Mononuclear cell (primary cell): ENCODE data around the gene CRADD. TPM values are rescaled to one million over a fixed set of nuclear protein-coding genes. Genes with fewer than 3 reads are reported as not detected.
"Not testable (repeated sequence)": the region's sequence is repeated elsewhere in the genome, so short reads cannot be mapped to it uniquely, and the experiment has no call there.

Experiments used
- H3K27me3 ChIP-seq: 2 replicates; pipeline ENCODE4 v1.6.0; 2011; ENCODE audit warnings: low read length, control low read depth; ENCODE audit not compliant: insufficient read depth
- H3K4me1 ChIP-seq: 2 replicates; pipeline ENCODE4 v1.5.1; 2011; ENCODE audit warnings: mild to moderate bottlenecking, low read length, control low read depth; ENCODE audit not compliant: insufficient read depth
- H3K4me3 ChIP-seq: 2 replicates; pipeline ENCODE4 v1.5.1; 2011; ENCODE audit warnings: mild to moderate bottlenecking, low read length, moderate library complexity
- H3K9me3 ChIP-seq: 2 replicates; pipeline ENCODE4 v1.5.1; 2011; ENCODE audit warnings: low read depth, mild to moderate bottlenecking, control low read depth, low read length
- total RNA-seq: library from RNA; depleted of rRNA; stranded (reverse); fragments of >200 nt; gene quantifications from one replicate; pipeline ENCODE4 v1.2.3, GENCODE V29; 2012

Gene CRADD
- total RNA-seq, 1 donor, result 7.5 TPM

DNA sequence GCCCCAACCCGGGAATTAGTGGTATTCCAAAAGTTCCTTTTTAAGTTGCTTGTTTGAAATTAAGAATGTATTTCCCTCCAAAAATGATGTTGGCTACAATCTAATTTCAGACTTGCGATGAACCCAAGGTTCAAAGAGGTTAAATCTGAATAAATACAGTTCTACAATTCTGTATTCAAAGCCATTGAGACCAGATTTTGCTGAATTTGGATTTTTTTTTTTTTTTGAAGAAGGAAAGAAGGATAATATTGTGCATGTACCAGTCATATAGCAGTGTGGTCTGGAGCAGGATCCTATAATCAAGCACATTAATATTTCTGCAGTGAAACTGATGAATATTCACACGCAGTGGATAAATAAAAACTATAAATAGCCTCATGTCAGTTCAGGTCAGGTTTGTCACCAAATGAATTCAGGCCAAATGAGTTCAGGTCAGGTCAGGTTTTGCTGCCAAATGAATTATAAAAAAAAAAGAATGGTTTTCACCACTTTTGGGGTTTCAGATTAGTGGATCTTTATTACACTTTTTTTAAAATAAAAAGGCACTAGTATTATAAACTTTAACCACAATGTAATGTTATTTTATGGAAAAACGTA lies 69.5 kb downstream of the CRADD start:
- Histone ChIP-seq H3K27me3 (no peaks in the 10 kb centered on the region), H3K4me3 (no peak overlapping the region), H3K4me1 (peaks cover 8% of the 10 kb centered on the region), H3K9me3 (no peaks in the 10 kb centered on the region)

GRCh38 chr12:93748672-93749383 lies 71.7 kb downstream of the CRADD start:
- Histone ChIP-seq H3K9me3 (no peaks in the 10 kb centered on the region), H3K27me3 (no peaks in the 10 kb centered on the region), H3K4me1 (no peaks in the 10 kb centered on the region), H3K4me3 (no peak overlapping the region)

- Histone ChIP-seq H3K27me3 (no peaks in the 10 kb centered on the region), H3K4me1 (no peaks in the 10 kb centered on the region), H3K9me3 (no peaks in the 10 kb centered on the region), H3K4me3 (no peak overlapping the region)
Measured at GRCh38 chr12:93749515-93749914, 72.3 kb downstream of the CRADD start.

DNA sequence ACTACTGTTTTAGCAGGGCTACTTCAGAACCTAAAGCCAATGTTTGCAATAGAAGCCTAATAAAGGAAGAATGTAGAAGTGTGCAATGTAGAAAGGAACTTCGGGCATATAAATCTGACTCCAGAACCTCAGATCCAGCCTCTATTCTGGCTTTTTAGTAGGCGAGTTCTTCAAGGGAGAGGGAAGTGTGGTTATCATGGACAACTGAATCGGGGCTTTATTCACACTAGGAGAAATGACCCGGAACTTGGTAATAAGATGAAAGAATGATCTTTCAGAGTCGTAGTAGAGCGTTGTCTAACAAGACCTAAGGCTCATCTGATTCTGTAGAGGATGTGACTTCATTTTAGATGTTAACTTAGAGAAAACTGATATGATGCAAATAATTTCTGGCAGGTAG lies 72.9 kb downstream of the CRADD start:
- no peak overlapping the region for H3K4me3 ChIP-seq
- H3K4me1 ChIP-seq, result no peaks in the 10 kb centered on the region
- no peaks in the 10 kb centered on the region for H3K9me3 ChIP-seq
- no peaks in the 10 kb centered on the region for H3K27me3 ChIP-seq

GRCh38 chr12:93751864-93752610 lies 74.9 kb downstream of the CRADD start:
- no peaks in the 10 kb centered on the region for H3K9me3 ChIP-seq
- no peaks in the 10 kb centered on the region for H3K4me1 ChIP-seq
- H3K4me3 ChIP-seq, result no peak overlapping the region
- H3K27me3 ChIP-seq, result no peaks in the 10 kb centered on the region

DNA sequence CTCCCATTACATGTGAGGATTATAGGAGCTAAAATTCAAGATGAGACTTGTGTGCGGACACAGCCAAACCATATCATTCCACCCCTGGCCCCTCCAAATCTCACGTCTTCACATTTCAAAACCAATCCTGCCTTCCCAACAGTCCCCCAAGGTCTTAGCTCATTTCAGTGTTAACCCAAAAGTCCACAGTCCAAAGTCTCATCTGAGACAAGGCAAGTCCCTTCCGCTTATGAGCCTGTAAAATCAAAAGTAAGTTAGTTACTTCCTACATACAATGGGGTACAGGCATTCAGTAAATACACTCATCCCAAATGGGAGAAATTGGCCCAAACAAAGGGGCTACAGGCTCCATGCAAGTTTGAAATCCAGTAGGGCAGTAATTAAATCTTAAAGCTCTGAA lies 76.1 kb downstream of the CRADD start:
- no peaks in the 10 kb centered on the region for H3K4me1 ChIP-seq
- H3K9me3 ChIP-seq, result no peaks in the 10 kb centered on the region
- no peaks in the 10 kb centered on the region for H3K27me3 ChIP-seq
- H3K4me3 ChIP-seq, result no peak overlapping the region

GRCh38 chr12:93753838-93754429 lies 76.8 kb downstream of the CRADD start:
- H3K9me3 ChIP-seq, result no peaks in the 10 kb centered on the region
- H3K4me1 ChIP-seq, result no peaks in the 10 kb centered on the region
- no peak overlapping the region for H3K4me3 ChIP-seq
- no peaks in the 10 kb centered on the region for H3K27me3 ChIP-seq

- H3K9me3 ChIP-seq, H3K4me3 ChIP-seq, H3K27me3 ChIP-seq, H3K4me1 ChIP-seq: not testable (repeated sequence)
Measured at GRCh38 chr12:93754859-93755258, 77.7 kb downstream of the CRADD start.

DNA sequence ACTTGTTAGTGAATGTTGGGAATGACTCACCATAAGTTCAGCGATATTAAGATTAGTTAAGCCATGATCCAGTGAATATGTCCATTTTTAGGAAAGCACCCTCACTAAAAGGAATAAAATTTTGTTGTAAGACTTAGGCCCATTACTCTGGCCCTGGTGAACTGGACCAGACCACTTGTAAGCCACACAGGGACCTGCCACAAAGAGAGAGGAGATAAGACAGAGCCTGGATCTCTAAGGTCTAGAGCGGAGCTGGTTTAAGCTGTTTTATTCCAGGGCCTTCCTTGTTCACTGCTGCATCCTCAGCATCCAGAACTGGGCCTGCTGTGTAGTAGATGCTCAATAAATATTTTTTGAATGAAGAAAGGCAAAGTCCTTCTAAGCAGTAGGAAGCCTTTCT lies 79.1 kb downstream of the CRADD start:
- Histone ChIP-seq H3K27me3 (no peaks in the 10 kb centered on the region), H3K4me3 (no peak overlapping the region), H3K9me3 (no peaks in the 10 kb centered on the region), H3K4me1 (peaks cover 7% of the 10 kb centered on the region)

GRCh38 chr12:93757792-93758694 lies 80.9 kb downstream of the CRADD start:
- H3K9me3 ChIP-seq, result no peaks in the 10 kb centered on the region
- peaks cover 7% of the 10 kb centered on the region for H3K4me1 ChIP-seq
- H3K4me3 ChIP-seq, result no peak overlapping the region
- H3K27me3 ChIP-seq, result no peaks in the 10 kb centered on the region

GRCh38 chr12:93758801-93759373 lies 81.7 kb downstream of the CRADD start:
- Histone ChIP-seq H3K4me1 (peaks cover 7% of the 10 kb centered on the region), H3K9me3 (no peaks in the 10 kb centered on the region), H3K4me3 (no peak overlapping the region), H3K27me3 (no peaks in the 10 kb centered on the region)

- peaks cover 7% of the 10 kb centered on the region for H3K4me1 ChIP-seq
- no peaks in the 10 kb centered on the region for H3K27me3 ChIP-seq
- no peaks in the 10 kb centered on the region for H3K9me3 ChIP-seq
- no peak overlapping the region for H3K4me3 ChIP-seq
Measured at GRCh38 chr12:93759512-93760081, 82.4 kb downstream of the CRADD start.

- Histone ChIP-seq H3K4me1 (peaks cover 7% of the 10 kb centered on the region), H3K27me3 (no peaks in the 10 kb centered on the region), H3K4me3 (no peak overlapping the region), H3K9me3 (no peaks in the 10 kb centered on the region)
Measured at GRCh38 chr12:93760275-93760875, 83.2 kb downstream of the CRADD start.
